ENCODE measurements around the gene GALNT11. TPM values are rescaled to one million over a fixed set of nuclear protein-coding genes. Genes with fewer than 3 reads are reported as not detected.
A peak's percentile ranks its signal among the peaks of the same experiment; 100 is the strongest.
"Not testable (repeated sequence)": the region's sequence is repeated elsewhere in the genome, so short reads cannot be mapped to it uniquely, and the experiment has no call there.

Gene GALNT11
- total and polyA plus RNA-seq, 2 experiments from 2014 or later, result 42.0 to 49.1 TPM

GRCh38 chr7:152025937-152026890 is 740 bp downstream of the GALNT11 start:
- Histone ChIP-seq H3K4me3 (peak overlapping the region; percentile 82), H3K9ac (peak overlapping the region; percentile 85), H2AFZ (peak overlapping the region; percentile 81), H3K79me2 (ENCODE audit: insufficient read depth) (peaks cover 48% of the 10 kb centered on the region), H3K4me1 (ENCODE audit: insufficient read depth) (0 out of 2 replicates have a peak, but pooled peaks cover 3% of the 10 kb centered on the region), H3K9me2 (ENCODE audit: insufficient read depth) (no peaks in the 10 kb centered on the region), H3F3A (ENCODE audit: insufficient read depth) (no peaks in the 10 kb centered on the region), H3K27ac (peak overlapping the region; percentile 59), H3K4me2 (ENCODE audit: unreplicated experiment) (peak overlapping the region; percentile 74), H3K36me3 (ENCODE audit: low read depth) (no peaks in the 10 kb centered on the region; the same call in 1 of the 2 replicates), H3K9me3 (ENCODE audit: low read depth) (no peaks in the 10 kb centered on the region), H4K20me1 (ENCODE audit: insufficient read depth) (no peaks in the 10 kb centered on the region), H3K27me3 (replicated peaks; ENCODE audit: insufficient read depth) (no peaks in the 10 kb centered on the region)
- WGBS, 2 experiments (ENCODE audit: low coverage in 1 of 2, low lambda C conversion rate in 2 of 2, missing lambda C conversion rate in 2 of 2), result 18 to 26% methylated on average over 21 to 28 of the region's 41 CpGs
- TF ChIP-seq EZH2phosphoT487 (IDR thresholded peaks at IDR 0.05; ENCODE audit: insufficient read depth, low read depth) (no peak), EZH2 (IDR thresholded peaks at IDR 0.05; ENCODE audit: insufficient read depth, poor library complexity, severe bottlenecking) (no peak)
- in situ Hi-C loops (cut with MboI), result no loop called here
- peak; percentile 13 for DNase-seq

GRCh38 chr7:152027491-152028365 is 2.3 kb downstream of the GALNT11 start:
- H3K4me3 ChIP-seq; H4K20me1 ChIP-seq (ENCODE audit: insufficient read depth); H3K27me3 ChIP-seq (replicated peaks; ENCODE audit: insufficient read depth); H3K4me2 ChIP-seq (ENCODE audit: unreplicated experiment); H3K9me2 ChIP-seq (ENCODE audit: insufficient read depth); in situ Hi-C loops (cut with MboI); H3K27ac ChIP-seq; H3F3A ChIP-seq (ENCODE audit: insufficient read depth); H3K4me1 ChIP-seq (ENCODE audit: insufficient read depth); H3K9ac ChIP-seq; H3K36me3 ChIP-seq (ENCODE audit: low read depth); H2AFZ ChIP-seq; H3K9me3 ChIP-seq (ENCODE audit: low read depth); DNase-seq: not testable (repeated sequence)
- WGBS, 2 experiments (ENCODE audit: low coverage in 1 of 2, low lambda C conversion rate in 2 of 2, missing lambda C conversion rate in 2 of 2), result 96% methylated on average over 20 of the region's 20 CpGs
- H3K79me2 ChIP-seq (ENCODE audit: insufficient read depth), result peaks cover 52% of the 10 kb centered on the region

GRCh38 chr7:152030059-152030458 is 4.6 kb downstream of the GALNT11 start:
- H3K27ac ChIP-seq; H3K9me2 ChIP-seq (ENCODE audit: insufficient read depth); H3K4me2 ChIP-seq (ENCODE audit: unreplicated experiment); H2AFZ ChIP-seq; H3K36me3 ChIP-seq (ENCODE audit: low read depth); H3K4me3 ChIP-seq; H4K20me1 ChIP-seq (ENCODE audit: insufficient read depth); H3K4me1 ChIP-seq (ENCODE audit: insufficient read depth); H3K27me3 ChIP-seq (replicated peaks; ENCODE audit: insufficient read depth); H3K9ac ChIP-seq; in situ Hi-C loops (cut with MboI); H3K9me3 ChIP-seq (ENCODE audit: low read depth); H3F3A ChIP-seq (ENCODE audit: insufficient read depth): not testable (repeated sequence)
- H3K79me2 ChIP-seq (ENCODE audit: insufficient read depth), result peaks cover 74% of the 10 kb centered on the region
- WGBS, 2 experiments (ENCODE audit: low coverage in 1 of 2, low lambda C conversion rate in 2 of 2, missing lambda C conversion rate in 2 of 2), result 89 to 90% methylated on average over 10 of the region's 10 CpGs
- peak; percentile 40 for DNase-seq

GRCh38 chr7:152030639-152031038 is 5.2 kb downstream of the GALNT11 start:
- H3K79me2 ChIP-seq (ENCODE audit: insufficient read depth), result peaks cover 78% of the 10 kb centered on the region
- H3K27me3 ChIP-seq (replicated peaks; ENCODE audit: insufficient read depth); H3K9ac ChIP-seq; H4K20me1 ChIP-seq (ENCODE audit: insufficient read depth); DNase-seq; H3F3A ChIP-seq (ENCODE audit: insufficient read depth); H2AFZ ChIP-seq; H3K9me3 ChIP-seq (ENCODE audit: low read depth); H3K4me3 ChIP-seq; in situ Hi-C loops (cut with MboI); H3K27ac ChIP-seq; H3K9me2 ChIP-seq (ENCODE audit: insufficient read depth); H3K36me3 ChIP-seq (ENCODE audit: low read depth); H3K4me1 ChIP-seq (ENCODE audit: insufficient read depth); H3K4me2 ChIP-seq (ENCODE audit: unreplicated experiment): not testable (repeated sequence)
- WGBS, 2 experiments (ENCODE audit: low coverage in 1 of 2, low lambda C conversion rate in 2 of 2, missing lambda C conversion rate in 2 of 2), result 31 to 57% methylated on average over 1 of the region's 1 CpG
